ENCODE results near the gene C6orf89.

Gene C6orf89

GRCh38 chr6:36970892-36971842 lies 85.4 kb downstream of the C6orf89 start:
- no peak for DNase-seq

- no peak for DNase-seq
Observed at GRCh38 chr6:36971921-36972673, 86.3 kb downstream of the C6orf89 start.

DNA sequence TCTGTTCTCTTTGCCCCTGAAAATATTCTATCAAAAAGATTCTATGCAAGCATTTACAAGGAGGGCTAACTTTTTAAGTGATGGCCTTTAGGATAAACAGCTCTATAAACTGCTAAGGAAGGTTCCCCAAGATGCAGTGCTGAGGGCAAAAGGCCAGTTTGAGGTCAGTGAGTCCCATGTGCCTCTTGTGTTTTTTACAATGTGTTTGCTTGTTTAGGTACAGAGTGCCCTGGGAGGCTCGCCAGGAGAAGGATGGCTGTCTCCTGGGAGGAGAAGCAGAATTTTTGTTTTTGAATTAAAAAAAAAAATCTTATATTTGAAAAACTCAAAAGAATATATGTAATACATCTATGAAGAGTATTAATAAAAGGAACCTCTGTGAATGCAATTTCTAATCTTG lies 87.4 kb downstream of the C6orf89 start:
- no peak for DNase-seq

DNA sequence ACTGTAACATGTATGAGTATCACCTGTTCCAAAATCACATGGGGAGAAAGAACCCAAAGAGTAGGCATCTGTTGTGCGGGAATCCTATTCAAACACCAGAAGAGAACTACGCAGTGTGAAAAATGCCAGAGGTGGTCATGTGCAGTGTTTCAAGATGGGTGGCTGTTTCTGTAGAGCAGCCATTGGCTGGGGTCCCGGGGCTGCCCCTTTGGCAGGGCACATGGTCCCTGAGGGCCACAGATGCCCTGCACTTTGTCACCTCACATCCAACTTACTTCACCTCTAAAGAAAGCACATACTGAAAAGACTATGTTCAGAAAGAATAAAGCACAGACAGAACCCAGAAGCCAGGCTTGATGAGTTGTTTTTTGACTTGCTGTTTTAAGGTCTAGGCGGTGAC lies 87.9 kb downstream of the C6orf89 start:
- no peak for DNase-seq

DNA sequence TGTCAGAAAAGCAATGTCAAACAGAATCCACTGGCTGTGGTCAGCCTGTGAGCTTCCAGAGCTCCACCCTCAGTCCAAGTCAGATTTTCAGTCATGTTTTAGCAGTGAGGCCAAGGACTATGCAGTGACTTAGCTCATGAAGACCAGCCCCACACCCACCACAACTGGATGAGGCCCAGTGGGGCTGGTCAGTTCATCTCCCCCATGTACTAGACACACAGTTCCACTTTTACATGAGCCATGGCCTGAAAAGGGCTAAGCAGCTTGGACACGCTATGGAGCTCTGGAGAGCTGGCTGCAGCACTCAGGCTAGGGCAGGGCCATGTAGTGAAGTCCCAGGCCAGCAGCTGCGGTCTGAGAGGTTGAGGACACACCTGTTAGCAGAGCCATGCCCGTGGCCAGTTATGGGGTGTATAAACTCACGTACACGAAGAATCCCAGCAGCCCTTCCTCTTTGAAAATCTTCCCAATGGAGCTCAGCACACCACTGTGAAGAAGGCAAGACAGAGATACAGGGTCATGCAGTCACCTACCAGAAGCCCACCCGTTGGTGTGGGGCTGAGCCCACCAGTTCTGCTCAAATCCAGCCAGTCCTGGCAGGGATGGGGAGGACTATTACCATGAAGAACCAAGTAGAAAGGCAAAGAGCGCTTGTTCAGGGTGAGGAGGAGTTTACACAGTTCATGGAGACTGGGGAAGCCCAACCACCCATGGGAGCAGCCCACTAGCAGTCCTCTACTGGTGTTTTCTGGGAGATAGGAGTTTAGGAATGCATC lies 89.7 kb downstream of the C6orf89 start:
- no peak for DNase-seq

- DNase-seq: no peak
Observed at GRCh38 chr6:36976007-36976264, 90.2 kb downstream of the C6orf89 start.

- DNase-seq: no peak
Observed at GRCh38 chr6:36976509-36976908, 90.8 kb downstream of the C6orf89 start.

- DNase-seq: no peak
Observed at GRCh38 chr6:36976931-36977330, 91.2 kb downstream of the C6orf89 start.

- DNase-seq: peak in 1 of 2 experiments; percentile 10
Observed at GRCh38 chr6:36977470-36977941, 91.8 kb downstream of the C6orf89 start.
